GM19328 (cell line): ENCODE results near the gene GREB1.

Source experiments
- ATAC-seq: cut with Tn5 transposase; IDR thresholded peaks from one replicate; pipeline ENCODE4 v1.9.1; 2021; ENCODE audit warnings: mild to moderate bottlenecking, moderate library complexity; ENCODE audit not compliant: unreplicated experiment

The GREB1 gene

GRCh38 chr2:11507517-11507916 is 26.3 kb upstream of the GREB1 start:
- ATAC-seq: no peak

GRCh38 chr2:11508279-11508678 is 25.6 kb upstream of the GREB1 start:
- no peak for ATAC-seq

DNA sequence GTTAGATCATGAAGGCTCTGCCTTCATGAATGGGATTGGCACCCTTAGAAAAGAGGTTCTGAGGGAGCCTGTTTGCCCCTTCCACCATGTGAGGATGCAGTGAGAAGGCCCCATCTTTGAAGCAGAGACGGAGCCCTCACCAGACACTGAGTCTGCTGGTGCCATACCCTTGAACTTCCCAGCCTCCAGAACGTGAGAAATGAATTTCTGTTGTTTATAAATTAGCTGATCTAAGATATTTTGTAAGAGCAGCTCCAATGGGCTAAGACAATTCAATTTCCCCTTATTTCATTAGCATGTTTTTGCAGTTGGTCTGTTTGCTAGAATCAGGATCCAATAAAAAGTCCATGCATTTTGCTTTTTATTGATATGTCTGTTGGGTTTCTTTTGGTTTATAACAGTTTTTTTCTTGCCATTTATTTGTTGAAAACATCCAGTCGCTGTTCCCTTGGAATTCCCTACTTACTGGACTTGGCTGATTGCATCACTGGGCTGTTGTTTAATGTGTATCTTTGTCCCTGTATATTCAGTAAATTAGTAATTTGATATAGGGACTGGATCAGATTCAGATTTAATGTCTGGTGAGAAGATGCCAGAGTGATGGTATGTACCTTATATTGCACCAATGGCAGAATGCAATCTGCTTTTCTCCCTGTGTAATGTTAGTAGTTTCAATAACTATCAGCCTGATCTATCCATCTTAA is 24.0 kb upstream of the GREB1 start:
- no peak for ATAC-seq

- no peak for ATAC-seq
These were observed 21.4 kb upstream of the GREB1 start for GRCh38 chr2:11512431-11512830.

GRCh38 chr2:11513319-11513718 is 20.5 kb upstream of the GREB1 start:
- no peak for ATAC-seq

- no peak for ATAC-seq
These were observed 19.6 kb upstream of the GREB1 start for GRCh38 chr2:11514081-11514730.

- no peak for ATAC-seq
These were observed 18.9 kb upstream of the GREB1 start for GRCh38 chr2:11514904-11515303.

- ATAC-seq: no peak
These were observed 18.3 kb upstream of the GREB1 start for GRCh38 chr2:11515490-11515981.

GRCh38 chr2:11516984-11517648 is 16.7 kb upstream of the GREB1 start:
- ATAC-seq: no peak

DNA sequence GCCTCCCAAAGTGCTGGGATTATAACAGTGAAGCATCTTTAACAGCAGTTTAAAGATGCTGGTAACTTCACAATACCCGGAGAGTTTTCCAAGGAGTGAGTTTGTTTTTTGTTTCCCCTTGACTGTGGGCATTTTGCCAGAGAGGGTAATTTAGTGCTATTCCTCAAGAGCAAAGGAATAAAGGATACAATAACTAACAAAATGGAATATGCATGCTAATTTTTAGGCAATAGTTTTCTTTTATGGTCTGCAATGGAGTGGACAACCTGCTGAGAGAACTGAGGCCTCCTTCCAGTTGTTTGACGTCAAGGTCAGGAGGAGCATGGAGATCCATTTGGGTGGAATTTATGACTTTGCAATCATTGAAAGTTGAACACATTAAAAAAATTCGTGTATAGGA is 15.9 kb upstream of the GREB1 start:
- no peak for ATAC-seq

- no peak for ATAC-seq
These were observed 13.7 kb upstream of the GREB1 start for GRCh38 chr2:11520092-11520693.

DNA sequence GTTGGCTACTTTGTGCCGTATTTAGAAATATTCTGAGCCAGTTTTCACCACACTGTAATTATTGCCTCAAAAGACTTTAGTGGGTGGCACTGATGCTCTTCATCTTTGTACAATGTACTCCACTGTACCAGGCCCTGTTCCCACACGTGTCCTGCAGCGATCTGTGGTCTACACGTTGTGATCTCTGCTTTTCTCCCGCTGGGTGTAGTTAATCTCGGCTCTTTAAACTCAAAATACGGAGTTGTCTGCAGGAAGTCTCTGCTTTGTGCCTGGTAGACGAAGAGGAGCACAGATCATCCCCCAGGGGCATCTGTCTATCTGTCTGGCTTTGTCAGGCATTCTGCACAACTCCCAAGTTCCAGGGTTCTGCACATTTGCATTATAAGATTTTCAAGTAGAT is 12.1 kb upstream of the GREB1 start:
- no peak for ATAC-seq

- ATAC-seq: no peak
These were observed 9.4 kb upstream of the GREB1 start for GRCh38 chr2:11524470-11524869.

GRCh38 chr2:11525762-11526161 is 8.1 kb upstream of the GREB1 start:
- ATAC-seq: no peak

- ATAC-seq: no peak
These were observed 6.8 kb upstream of the GREB1 start for GRCh38 chr2:11527001-11527400.

GRCh38 chr2:11528228-11528627 is 5.6 kb upstream of the GREB1 start:
- no peak for ATAC-seq

DNA sequence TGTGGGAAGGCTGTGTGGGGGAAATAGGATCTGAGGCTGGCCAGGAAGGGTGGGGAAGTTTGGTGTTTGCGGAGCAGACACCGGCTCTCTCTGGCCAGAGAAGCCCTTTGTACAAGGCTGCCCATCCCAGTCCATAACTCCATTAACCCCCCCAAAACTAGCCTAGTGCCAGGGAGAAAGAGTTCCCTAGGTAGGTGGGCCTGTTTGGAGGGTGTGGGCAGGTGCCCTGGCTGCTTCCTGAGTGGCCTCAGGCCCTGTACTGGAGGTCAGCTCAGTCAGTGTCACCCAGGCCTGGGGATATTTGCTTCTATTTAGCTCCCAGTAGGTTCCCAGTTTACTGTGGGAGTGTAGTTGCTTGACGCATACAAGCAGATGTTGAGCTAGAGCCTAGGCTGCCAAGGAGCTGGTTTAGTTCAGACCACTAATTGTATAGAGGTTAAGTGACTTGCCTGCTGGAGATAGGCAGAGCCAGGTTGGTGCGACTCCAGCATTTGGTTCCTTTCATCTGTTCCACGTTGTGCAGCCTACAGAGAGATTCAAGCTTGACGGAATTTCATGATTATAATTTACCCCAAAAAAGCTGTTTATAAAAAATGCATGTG is 2.9 kb upstream of the GREB1 start:
- ATAC-seq: no peak

- ATAC-seq: no peak
These were observed 1.3 kb upstream of the GREB1 start for GRCh38 chr2:11532416-11533055.

- ATAC-seq: no peak
These were observed 363 bp downstream of the GREB1 start for GRCh38 chr2:11534071-11534745.
